Caki2 (cell line): ENCODE results near the gene PCDHA1. TPM values are rescaled to one million over a fixed set of nuclear protein-coding genes. Genes with fewer than 3 reads are reported as not detected.
"Not testable (repeated sequence)": the region's sequence is repeated elsewhere in the genome, so short reads cannot be mapped to it uniquely, and the experiment has no call there.

Source experiments
- DNase-seq: peaks from one replicate; pipeline ENCODE4 v3.0.0-alpha.2; 2015; ENCODE audit warnings: low read depth
- in situ Hi-C: cut with HindIII; loops from 2 replicates; pipeline ENCODE4 v1.10.0; 2016; ENCODE audit warnings: low sequenced_read_pairs, low pct_unique_long_range_greater_than_20kb, mixed read lengths
- total RNA-seq: library from RNA; depleted of rRNA; stranded (reverse); fragments of >200 nt; shearing (Covaris generic); gene quantifications from 2 replicates; pipeline ENCODE4 v1.2.3, GENCODE V29; 2014; ENCODE audit warnings: low replicate concordance

Gene PCDHA1
- total RNA-seq, 1 experiment from 2014 or later: not detected

DNA sequence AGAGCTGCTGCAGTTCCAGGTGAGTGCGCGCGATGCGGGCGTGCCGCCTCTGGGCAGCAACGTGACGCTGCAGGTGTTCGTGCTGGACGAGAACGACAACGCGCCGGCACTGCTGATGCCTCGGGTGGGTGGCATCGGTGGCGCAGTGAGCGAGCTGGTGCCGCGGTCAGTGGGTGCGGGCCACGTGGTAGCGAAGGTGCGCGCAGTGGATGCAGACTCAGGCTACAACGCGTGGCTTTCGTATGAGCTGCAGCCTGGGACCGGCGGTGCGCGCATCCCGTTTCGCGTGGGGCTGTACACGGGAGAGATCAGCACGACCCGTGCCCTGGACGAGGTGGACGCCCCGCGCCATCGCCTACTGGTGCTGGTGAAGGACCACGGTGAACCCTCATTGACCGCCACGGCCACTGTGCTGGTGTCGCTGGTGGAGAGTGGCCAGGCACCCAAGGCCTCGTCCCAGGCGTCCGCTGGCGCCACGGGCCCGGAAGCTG lies 16.9 kb downstream of the PCDHA1 start:
- DNase-seq: no peak
- in situ Hi-C loops: no loop called here

DNA sequence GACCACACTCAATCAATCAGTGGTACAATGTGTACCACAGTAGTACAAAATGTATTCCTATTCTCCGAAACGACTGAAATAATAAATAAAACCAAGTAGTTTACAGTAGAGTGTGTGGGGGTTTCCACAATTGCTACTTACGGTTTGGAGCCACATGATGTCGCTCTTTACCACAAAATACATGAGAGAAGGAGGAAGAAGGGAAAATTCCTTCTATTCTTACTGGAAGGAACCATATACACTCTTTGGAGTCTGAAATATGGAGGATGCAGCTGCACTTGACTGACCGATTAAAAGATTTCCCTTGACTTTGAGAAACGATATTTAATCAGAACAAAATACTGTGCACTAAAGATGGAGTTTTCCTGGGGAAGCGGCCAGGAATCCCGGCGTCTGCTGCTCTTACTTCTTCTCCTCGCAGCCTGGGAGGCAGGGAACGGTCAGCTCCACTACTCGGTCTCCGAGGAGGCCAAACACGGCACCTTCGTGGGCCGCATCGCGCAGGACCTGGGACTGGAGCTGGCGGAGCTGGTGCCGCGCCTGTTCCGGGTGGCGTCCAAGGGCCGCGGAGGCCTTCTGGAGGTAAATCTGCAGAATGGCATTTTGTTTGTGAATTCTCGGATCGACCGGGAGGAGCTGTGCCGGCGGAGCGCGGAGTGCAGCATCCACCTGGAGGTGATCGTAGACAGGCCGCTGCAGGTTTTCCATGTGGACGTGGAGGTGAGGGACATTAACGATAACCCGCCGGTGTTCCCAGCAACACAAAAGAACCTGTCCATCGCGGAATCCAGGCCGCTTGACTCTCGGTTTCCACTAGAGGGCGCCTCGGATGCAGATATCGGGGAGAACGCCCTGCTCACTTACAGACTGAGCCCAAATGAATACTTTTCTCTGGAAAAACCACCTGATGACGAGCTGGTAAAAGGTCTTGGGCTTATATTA lies 21.2 kb downstream of the PCDHA1 start, which contains the start of gene PCDHA4:
Gene PCDHA4, plus strand, starts transcription at position 235 of the 942 bp plus-strand sequence.
- peak; percentile 69 for DNase-seq
- in situ Hi-C loops: no loop called here

DNA sequence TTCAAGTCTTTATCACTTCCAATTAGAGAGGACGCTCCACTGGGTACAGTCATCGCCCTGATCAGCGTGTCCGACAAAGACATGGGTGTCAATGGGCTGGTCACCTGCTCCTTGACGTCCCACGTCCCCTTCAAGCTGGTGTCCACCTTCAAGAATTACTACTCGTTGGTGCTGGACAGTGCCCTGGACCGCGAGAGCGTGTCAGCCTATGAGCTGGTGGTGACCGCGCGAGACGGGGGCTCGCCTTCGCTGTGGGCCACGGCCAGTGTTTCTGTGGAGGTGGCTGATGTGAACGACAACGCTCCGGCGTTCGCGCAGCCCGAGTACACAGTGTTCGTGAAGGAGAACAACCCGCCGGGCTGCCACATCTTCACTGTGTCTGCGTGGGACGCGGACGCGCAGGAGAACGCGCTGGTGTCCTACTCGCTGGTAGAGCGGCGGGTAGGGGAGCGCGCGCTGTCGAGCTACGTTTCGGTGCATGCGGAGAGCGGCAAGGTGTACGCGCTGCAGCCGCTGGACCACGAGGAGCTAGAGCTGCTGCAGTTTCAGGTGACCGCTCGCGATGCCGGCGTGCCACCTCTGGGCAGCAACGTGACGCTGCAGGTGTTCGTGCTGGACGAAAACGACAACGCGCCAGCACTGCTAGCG lies 22.4 kb downstream of the PCDHA1 start:
- DNase-seq, in situ Hi-C loops: not testable (repeated sequence)

DNA sequence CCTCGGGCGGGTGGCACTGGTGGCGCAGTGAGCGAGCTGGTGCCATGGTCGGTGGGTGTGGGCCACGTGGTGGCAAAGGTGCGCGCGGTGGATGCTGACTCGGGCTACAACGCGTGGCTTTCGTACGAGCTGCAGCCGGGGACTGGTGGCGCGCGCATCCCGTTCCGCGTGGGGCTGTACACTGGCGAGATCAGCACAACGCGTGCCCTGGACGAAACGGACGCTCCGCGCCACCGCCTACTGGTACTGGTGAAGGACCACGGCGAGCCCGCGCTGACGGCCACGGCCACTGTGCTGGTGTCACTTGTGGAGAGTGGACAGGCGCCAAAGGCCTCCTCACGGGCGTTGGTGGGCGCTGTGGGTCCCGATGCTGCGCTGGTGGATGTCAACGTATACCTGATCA lies 22.9 kb downstream of the PCDHA1 start:
- no peak for DNase-seq
- in situ Hi-C loops: no loop called here

DNA sequence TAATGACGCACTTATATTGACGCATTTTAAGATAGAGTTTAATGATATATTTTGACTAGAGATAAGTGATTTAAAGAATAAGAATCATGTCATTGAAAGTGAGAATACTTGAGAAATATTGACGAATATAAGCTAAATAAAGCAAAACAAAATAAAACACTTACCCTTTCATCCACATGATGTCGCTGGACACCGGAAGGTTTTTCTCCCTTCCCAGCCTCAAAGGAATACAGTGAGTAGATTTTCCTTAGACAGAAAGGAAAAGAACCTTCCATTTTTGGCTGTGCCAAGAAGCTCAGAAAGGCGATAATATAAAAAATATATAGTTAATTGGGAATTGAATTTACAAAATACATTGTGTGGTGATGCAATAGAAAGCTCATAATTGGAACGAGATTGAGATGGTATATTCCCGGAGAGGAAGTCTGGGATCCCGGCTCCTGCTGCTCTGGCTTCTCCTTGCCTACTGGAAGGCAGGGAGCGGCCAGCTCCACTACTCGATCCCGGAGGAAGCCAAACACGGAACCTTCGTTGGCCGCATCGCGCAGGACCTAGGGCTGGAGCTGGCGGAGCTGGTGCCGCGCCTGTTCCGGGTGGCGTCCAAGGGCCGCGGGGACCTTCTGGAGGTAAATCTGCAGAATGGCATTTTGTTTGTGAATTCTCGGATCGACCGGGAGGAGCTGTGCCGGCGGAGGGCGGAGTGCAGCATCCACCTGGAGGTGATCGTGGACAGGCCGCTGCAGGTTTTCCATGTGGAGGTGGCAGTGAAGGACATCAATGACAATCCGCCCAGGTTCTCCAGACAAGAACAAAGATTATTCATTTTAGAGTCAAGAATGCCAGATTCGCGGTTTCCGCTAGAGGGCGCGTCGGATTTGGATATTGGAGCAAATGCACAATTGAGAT lies 35.7 kb downstream of the PCDHA1 start, which contains the start of gene PCDHA5:
Gene PCDHA5, plus strand, starts transcription at position 239 of the 906 bp plus-strand sequence.
- peak; percentile 61 for DNase-seq
- in situ Hi-C loops: no loop called here

DNA sequence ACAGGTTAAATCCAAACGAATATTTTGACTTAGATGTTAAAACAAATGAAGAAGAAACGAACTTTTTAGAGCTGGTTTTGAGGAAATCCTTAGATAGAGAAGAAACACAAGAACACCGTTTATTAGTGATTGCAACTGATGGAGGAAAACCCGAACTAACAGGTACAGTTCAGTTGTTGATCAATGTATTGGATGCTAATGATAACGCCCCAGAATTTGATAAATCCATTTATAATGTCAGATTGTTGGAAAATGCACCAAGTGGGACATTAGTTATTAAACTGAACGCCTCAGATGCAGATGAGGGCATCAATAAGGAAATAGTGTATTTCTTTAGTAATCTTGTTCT lies 36.3 kb downstream of the PCDHA1 start:
- in situ Hi-C loops: no loop called here

DNA sequence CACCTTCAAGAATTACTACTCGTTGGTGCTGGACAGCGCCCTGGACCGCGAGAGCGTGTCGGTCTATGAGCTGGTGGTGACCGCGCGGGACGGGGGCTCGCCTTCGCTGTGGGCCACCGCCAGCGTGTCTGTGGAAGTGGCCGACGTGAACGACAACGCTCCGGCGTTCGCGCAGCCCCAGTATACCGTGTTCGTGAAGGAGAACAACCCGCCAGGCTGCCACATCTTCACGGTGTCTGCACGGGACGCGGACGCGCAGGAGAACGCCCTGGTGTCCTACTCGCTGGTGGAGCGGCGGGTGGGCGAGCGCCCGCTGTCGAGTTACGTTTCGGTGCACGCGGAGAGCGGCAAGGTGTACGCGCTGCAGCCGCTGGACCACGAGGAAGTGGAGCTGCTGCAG lies 37.0 kb downstream of the PCDHA1 start:
- in situ Hi-C loops, DNase-seq: not testable (repeated sequence)

More for the DNA sequence above, 36.3 kb downstream of the PCDHA1 start:
- no peak for DNase-seq

DNA sequence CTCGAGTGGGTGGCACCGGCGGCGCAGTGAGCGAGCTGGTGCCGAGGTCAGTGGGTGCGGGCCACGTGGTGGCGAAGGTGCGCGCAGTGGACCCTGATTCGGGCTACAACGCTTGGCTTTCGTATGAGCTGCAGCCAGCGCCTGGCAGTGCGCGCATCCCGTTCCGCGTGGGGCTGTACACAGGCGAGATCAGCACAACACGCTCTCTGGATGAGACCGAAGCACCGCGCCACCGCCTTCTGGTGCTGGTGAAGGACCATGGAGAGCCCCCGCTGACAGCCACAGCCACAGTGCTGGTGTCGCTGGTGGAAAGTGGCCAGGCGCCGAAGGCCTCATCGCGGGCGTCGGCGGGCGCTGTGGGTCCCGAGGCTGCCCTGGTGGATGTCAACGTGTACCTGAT lies 37.5 kb downstream of the PCDHA1 start:
- in situ Hi-C loops: no loop called here
- no peak for DNase-seq

DNA sequence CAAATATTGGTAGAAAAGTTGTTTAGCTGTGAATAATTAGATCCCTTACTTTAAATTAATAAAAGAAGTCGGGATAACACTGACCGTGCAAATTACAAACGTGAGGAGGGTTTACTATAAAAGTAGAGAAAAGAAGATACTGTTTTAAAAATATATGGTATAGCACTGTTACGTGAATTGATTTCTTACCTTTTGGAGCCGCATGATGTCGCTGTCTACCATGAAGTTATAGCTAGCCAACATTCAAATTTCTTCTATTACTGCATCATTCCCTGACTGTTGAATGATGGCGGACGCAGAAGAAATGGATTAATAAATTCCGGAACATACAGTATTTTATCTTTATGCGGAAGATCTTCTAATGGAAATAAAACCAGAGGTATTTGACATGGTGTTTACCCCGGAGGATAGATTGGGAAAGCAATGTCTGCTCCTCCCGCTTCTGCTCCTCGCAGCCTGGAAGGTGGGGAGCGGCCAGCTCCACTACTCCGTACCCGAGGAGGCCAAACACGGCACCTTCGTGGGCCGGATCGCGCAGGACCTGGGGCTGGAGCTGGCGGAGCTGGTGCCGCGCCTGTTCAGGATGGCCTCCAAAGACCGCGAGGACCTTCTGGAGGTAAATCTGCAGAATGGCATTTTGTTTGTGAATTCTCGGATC lies 41.9 kb downstream of the PCDHA1 start, which contains the start of gene PCDHA6:
Gene PCDHA6, plus strand, starts transcription at position 257 of the 658 bp plus-strand sequence. Its CDS starts 132 bp downstream, at position 389.
- DNase-seq: no peak

DNA sequence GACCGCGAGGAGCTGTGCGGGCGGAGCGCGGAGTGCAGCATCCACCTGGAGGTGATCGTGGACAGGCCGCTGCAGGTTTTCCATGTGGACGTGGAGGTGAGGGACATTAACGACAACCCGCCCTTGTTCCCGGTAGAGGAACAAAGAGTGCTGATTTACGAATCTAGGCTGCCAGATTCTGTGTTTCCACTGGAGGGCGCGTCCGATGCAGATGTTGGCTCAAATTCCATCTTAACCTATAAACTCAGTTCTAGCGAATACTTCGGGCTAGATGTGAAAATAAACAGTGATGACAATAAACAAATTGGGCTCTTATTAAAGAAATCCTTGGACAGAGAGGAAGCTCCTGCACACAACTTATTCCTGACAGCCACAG lies 42.4 kb downstream of the PCDHA1 start:
- in situ Hi-C loops: no loop called here
- no peak for DNase-seq

More for the DNA sequence above, 41.9 kb downstream of the PCDHA1 start, which contains the start of gene PCDHA6:
- in situ Hi-C loops: no loop called here

DNA sequence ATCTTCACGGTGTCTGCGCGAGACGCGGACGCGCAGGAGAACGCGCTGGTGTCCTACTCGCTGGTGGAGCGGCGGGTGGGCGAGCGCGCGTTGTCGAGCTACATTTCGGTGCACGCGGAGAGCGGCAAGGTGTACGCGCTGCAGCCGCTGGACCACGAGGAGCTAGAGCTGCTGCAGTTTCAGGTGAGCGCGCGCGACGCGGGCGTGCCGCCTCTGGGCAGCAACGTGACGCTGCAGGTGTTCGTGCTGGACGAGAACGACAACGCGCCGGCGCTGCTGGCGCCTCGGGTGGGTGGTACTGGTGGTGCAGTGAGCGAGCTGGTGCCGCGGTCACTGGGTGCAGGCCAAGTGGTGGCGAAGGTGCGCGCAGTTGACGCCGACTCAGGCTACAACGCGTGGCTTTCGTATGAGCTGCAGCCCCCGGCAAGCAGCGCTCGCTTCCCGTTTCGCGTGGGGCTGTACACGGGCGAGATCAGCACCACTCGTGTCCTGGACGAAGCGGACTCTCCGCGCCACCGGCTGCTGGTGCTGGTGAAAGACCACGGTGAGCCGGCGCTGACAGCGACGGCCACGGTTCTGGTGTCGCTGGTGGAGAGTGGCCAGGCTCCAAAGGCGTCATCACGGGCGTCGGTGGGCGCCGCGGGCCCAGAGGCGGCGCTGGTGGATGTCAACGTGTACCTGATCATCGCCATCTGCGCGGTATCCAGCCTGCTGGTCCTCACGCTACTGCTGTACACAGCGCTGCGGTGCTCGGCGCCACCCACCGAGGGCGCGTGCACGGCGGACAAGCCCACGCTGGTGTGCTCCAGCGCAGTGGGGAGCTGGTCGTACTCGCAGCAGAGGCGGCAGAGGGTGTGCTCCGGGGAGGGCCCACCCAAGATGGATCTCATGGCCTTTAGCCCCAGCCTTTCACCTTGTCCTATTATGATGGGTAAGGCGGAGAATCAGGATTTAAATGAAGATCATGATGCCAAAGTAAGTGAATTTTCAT lies 43.9 kb downstream of the PCDHA1 start:
- DNase-seq, in situ Hi-C loops: not testable (repeated sequence)

DNA sequence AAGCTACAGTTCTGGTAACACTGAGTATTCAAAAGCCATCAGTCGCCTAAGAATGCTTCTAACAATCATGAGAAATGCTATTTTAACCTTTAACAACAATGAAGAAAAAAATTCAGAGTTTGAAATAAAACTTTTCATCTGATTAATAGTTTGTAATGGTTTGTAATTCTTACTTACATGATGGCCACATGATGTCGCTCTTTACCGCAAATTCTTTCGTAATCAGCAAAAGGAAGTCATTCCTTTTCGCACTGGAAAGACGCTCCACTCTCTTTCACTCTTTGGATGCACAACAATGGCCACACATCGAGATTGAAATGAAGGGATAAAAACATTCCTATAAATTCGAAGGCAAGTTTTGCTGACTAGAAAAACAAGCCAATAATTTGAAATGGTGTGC lies 48.1 kb downstream of the PCDHA1 start, which contains the start of gene PCDHA7:
Gene PCDHA7, plus strand, starts transcription at position 277 of the 400 bp plus-strand sequence. Its CDS starts 115 bp downstream, at position 392.
- no peak for DNase-seq
- in situ Hi-C loops: no loop called here

DNA sequence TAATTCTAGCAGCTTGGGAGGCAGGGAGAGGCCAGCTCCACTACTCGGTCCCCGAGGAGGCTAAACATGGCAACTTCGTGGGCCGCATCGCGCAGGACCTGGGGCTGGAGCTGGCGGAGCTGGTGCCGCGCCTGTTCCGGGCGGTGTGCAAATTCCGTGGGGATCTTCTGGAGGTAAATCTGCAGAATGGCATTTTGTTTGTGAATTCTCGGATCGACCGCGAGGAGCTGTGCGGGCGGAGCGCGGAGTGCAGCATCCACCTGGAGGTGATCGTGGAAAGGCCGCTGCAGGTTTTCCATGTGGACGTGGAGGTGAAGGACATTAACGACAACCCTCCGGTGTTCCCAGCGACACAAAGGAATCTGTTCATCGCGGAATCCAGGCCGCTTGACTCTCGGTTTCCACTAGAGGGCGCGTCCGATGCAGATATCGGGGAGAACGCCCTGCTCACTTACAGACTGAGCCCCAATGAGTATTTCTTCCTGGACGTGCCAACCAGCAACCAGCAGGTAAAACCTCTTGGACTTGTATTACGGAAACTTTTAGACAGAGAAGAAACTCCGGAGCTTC lies 48.6 kb downstream of the PCDHA1 start:
- DNase-seq, in situ Hi-C loops: not testable (repeated sequence)

DNA sequence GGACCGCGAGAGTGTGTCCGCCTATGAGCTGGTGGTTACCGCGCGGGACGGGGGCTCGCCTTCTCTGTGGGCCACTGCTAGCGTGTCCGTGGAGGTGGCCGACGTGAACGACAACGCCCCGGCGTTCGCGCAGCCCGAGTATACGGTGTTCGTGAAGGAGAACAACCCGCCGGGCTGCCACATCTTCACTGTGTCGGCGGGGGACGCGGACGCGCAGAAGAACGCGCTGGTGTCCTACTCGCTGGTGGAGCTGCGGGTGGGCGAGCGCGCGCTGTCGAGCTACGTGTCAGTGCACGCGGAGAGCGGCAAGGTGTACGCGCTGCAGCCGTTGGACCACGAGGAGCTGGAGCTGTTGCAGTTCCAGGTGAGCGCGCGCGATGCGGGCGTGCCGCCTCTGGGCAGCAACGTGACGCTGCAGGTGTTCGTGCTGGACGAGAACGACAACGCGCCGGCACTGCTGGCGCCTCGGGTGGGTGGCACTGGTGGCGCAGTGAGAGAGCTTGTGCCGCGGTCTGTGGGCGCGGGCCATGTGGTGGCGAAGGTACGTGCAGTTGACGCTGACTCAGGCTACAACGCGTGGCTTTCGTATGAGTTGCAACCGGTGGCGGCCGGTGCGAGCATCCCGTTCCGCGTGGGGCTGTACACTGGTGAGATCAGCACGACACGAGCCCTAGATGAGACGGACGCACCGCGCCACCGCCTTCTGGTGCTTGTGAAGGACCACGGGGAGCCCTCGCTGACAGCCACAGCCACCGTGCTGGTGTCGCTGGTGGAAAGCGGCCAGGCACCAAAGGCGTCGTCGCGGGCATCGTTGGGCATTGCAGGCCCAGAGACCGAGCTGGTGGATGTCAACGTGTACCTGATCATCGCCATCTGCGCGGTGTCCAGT lies 49.9 kb downstream of the PCDHA1 start:
- in situ Hi-C loops: no loop called here
- no peak for DNase-seq
